ENCODE results near the gene PAN3. TPM values are rescaled to one million over a fixed set of nuclear protein-coding genes. Genes with fewer than 3 reads are reported as not detected.
"Not testable (repeated sequence)": the region's sequence is repeated elsewhere in the genome, so short reads cannot be mapped to it uniquely, and the experiment has no call there.

PAN3 gene
- total RNA-seq, 1 experiment from 2014 or later: 37.5 TPM

DNA sequence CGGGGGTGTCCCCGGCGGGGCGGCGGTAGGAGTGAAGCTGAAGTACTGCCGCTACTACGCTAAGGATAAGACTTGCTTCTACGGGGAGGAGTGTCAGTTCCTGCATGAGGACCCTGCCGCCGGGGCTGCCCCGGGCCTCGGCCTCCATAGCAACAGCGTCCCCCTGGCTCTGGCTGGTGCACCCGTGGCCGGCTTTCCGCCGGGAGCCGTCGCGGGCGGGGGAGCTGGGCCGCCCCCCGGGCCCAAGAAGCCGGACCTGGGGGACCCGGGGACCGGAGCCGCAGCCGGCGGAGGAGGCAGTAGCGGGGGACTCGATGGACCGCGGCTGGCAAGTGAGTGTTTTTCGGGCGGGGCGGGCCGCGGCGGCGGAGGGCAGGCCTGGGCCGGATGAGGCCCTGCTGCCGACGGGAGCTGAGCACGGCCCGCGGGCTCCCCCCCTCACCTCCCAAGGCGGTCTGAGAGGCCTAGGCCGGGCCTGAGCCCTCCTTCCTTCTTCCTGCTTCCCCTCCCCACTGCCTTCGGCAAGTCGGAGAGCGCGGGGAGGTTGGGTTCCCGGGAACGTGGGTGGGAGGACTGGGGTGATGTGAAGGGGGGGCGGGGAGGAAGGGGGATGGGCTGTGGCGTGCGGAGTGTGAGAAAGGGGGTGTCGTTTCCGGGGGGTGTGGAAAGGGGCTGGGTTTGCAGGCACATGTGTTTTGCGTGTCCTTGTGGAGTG lies 568 bp downstream of the PAN3 start:
- peak overlapping the region; percentile 93 for H3K4me3 ChIP-seq (ENCODE audit: low read depth, low read length)
- DNase-seq: peak; percentile 87 to 91
- intact Hi-C loops (cut with micrococcal nuclease; ENCODE audit: unreplicated experiment): loop anchor here (2.0 kb wide), 1 partner anchor 80 kb away; no protein-coding TSS in a partner anchor
- ChIA-PET POLR2A (interaction anchor here (0.7 kb wide), 2 partner anchors 201 to 590 kb away, joined by 3 to 9 read pairs; no protein-coding TSS in a partner anchor), CTCF (no interaction called here)
- TF ChIP-seq, protein P1, sequence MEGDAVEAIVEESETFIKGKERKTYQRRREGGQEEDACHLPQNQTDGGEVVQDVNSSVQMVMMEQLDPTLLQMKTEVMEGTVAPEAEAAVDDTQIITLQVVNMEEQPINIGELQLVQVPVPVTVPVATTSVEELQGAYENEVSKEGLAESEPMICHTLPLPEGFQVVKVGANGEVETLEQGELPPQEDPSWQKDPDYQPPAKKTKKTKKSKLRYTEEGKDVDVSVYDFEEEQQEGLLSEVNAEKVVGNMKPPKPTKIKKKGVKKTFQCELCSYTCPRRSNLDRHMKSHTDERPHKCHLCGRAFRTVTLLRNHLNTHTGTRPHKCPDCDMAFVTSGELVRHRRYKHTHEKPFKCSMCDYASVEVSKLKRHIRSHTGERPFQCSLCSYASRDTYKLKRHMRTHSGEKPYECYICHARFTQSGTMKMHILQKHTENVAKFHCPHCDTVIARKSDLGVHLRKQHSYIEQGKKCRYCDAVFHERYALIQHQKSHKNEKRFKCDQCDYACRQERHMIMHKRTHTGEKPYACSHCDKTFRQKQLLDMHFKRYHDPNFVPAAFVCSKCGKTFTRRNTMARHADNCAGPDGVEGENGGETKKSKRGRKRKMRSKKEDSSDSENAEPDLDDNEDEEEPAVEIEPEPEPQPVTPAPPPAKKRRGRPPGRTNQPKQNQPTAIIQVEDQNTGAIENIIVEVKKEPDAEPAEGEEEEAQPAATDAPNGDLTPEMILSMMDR (IDR thresholded peaks at IDR 0.05; ENCODE audit: insufficient read depth in 1 of 2, low read depth in 1 of 2, low read length in 1 of 2, severe bottlenecking in 1 of 2, unreplicated experiment in 1 of 2): no peak
- H3K36me3 Mint-ChIP-seq (ENCODE audit: insufficient read depth, unreplicated experiment): peaks cover 20% of the 10 kb centered on the region
- peaks cover 23% of the 10 kb centered on the region for H3K4me1 Mint-ChIP-seq (ENCODE audit: low read depth, unreplicated experiment)
- no TSS peak for BruUV-seq (replicated peaks)
- H3K27ac Mint-ChIP-seq (ENCODE audit: unreplicated experiment): peak overlapping the region; percentile 85
- no peaks in the 10 kb centered on the region for H3K36me3 ChIP-seq (ENCODE audit: control insufficient read depth, insufficient read depth, low read length)
- peak overlapping the region; percentile 85 for H3K4me3 Mint-ChIP-seq (ENCODE audit: unreplicated experiment)
- no peaks in the 10 kb centered on the region for H3K9me3 ChIP-seq
- H3K27me3 ChIP-seq (replicated peaks; ENCODE audit: control insufficient read depth, insufficient read depth, low read length): no peaks in the 10 kb centered on the region
- H3K4me1 ChIP-seq: 0 out of 2 replicates have a peak, but pooled peaks cover 6% of the 10 kb centered on the region
- no peaks in the 10 kb centered on the region for H3K9me3 Mint-ChIP-seq (ENCODE audit: unreplicated experiment)
- no peaks in the 10 kb centered on the region for H3K27me3 Mint-ChIP-seq (ENCODE audit: insufficient read depth, unreplicated experiment)

- H3K4me3 ChIP-seq (ENCODE audit: low read depth, low read length): peak overlapping the region; percentile 93
- ChIA-PET POLR2A (no interaction called here), CTCF (no interaction called here)
- intact Hi-C loops (cut with micrococcal nuclease; ENCODE audit: unreplicated experiment): no loop called here
- DNase-seq: no peak
- peak overlapping the region; percentile 85 for H3K4me3 Mint-ChIP-seq (ENCODE audit: unreplicated experiment)
- peaks cover 26% of the 10 kb centered on the region for H3K36me3 Mint-ChIP-seq (ENCODE audit: insufficient read depth, unreplicated experiment)
- no peaks in the 10 kb centered on the region for H3K9me3 Mint-ChIP-seq (ENCODE audit: unreplicated experiment)
- peak overlapping the region; percentile 85 for H3K27ac Mint-ChIP-seq (ENCODE audit: unreplicated experiment)
- no peaks in the 10 kb centered on the region for H3K27me3 ChIP-seq (replicated peaks; ENCODE audit: control insufficient read depth, insufficient read depth, low read length)
- TF ChIP-seq, protein P1 (IDR thresholded peaks at IDR 0.05; ENCODE audit: insufficient read depth in 1 of 2, low read depth in 1 of 2, low read length in 1 of 2, severe bottlenecking in 1 of 2, unreplicated experiment in 1 of 2): no peak
- BruUV-seq (replicated peaks): no TSS peak
- no peaks in the 10 kb centered on the region for H3K9me3 ChIP-seq
- H3K4me1 Mint-ChIP-seq (ENCODE audit: low read depth, unreplicated experiment): peaks cover 23% of the 10 kb centered on the region
- 0 out of 2 replicates have a peak, but pooled peaks cover 6% of the 10 kb centered on the region for H3K4me1 ChIP-seq
- no peaks in the 10 kb centered on the region for H3K27me3 Mint-ChIP-seq (ENCODE audit: insufficient read depth, unreplicated experiment)
- no peaks in the 10 kb centered on the region for H3K36me3 ChIP-seq (ENCODE audit: control insufficient read depth, insufficient read depth, low read length)
Observed at GRCh38 chr13:28140433-28141125, 2.2 kb downstream of the PAN3 start.

- BruUV-seq (replicated peaks); CTCF ChIA-PET; H3K27me3 Mint-ChIP-seq (ENCODE audit: insufficient read depth, unreplicated experiment); intact Hi-C loops (cut with micrococcal nuclease; ENCODE audit: unreplicated experiment); DNase-seq; H3K9me3 ChIP-seq; H3K27me3 ChIP-seq (replicated peaks; ENCODE audit: control insufficient read depth, insufficient read depth, low read length); POLR2A ChIA-PET; H3K27ac Mint-ChIP-seq (ENCODE audit: unreplicated experiment); H3K4me3 Mint-ChIP-seq (ENCODE audit: unreplicated experiment); H3K4me1 ChIP-seq; H3K36me3 ChIP-seq (ENCODE audit: control insufficient read depth, insufficient read depth, low read length); H3K4me3 ChIP-seq (ENCODE audit: low read depth, low read length); H3K9me3 Mint-ChIP-seq (ENCODE audit: unreplicated experiment): not testable (repeated sequence)
- peaks cover 26% of the 10 kb centered on the region for H3K36me3 Mint-ChIP-seq (ENCODE audit: insufficient read depth, unreplicated experiment)
- H3K4me1 Mint-ChIP-seq (ENCODE audit: low read depth, unreplicated experiment): peaks cover 30% of the 10 kb centered on the region
Observed at GRCh38 chr13:28141542-28141941, 3.2 kb downstream of the PAN3 start.
